ENCODE measurements around the gene GADD45G.

Gene GADD45G

DNA sequence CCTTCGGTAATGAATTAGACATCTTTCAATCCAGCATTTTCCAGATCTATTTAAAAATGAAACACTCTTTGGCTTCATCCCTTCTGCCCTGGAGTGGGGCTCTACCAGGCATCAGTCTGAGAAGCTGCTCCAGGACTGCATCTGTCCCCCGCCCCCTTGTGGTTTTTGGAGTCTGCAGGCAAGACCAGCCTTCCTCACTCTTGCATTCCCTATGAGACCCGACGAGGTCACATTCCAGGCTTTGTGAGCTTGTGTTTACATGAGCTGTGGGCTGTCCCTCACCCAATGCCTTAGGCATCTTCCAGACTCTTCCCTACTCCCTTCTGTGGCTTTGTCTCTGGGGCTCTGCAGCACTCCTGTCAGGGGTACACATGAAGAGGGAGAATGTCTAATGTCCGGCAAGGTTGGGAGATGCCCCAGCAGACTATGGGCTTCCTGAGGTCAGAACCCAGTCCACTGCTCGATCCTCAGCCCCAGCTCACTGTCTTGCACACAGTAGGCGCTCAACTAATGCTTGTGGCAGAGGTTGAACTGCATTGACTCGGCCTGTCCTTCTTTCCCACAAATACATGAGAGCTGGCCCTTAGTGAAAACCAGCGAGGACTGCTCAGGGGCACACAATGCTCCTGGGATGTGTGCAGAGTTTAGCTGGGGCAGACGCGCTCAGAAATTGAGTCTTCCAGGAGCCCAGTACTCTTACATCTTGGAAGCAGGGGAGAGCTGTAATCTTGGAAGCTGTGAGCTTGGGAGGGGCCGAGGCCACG, 11.7 kb upstream of the GADD45G start:
- DNase-seq, result no peak

DNA sequence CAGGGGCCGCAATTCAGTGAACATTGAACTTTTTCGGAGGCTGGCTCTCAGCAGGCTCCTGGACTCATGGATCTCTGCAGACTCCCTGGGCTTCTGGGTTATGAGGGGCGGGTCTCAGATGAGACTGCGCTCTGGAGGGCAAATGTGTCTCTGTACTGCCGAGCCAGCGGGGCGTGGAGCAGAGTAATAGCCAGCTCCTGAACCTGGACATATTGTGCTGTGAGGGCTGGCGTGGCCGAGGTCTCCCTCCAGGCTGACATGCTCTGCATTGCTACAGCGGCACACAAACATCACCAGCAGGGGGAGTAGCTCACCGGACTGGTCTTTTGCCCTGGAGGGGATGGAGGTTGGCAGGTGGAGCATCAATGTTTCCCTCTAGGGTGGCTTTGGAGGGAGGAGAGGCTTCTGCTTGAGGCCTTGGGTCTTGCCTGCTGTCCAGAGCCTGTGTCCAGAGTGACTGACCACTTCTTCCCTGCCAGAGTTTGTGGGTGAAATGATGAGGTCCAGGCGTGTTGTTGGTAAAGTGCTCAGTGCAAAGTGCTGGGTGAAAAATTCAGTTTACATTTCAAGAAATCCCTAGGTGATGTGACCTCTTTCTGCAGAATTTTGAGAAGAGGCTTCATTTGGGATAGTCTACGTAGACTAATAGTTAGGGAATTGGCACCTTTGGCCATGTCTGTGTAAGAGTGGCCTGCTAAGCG, 10.9 kb upstream of the GADD45G start:
- DNase-seq, result peak; percentile 75

- DNase-seq, result no peak
These were observed 9.8 kb upstream of the GADD45G start for GRCh38 chr9:89594811-89595550.

DNA sequence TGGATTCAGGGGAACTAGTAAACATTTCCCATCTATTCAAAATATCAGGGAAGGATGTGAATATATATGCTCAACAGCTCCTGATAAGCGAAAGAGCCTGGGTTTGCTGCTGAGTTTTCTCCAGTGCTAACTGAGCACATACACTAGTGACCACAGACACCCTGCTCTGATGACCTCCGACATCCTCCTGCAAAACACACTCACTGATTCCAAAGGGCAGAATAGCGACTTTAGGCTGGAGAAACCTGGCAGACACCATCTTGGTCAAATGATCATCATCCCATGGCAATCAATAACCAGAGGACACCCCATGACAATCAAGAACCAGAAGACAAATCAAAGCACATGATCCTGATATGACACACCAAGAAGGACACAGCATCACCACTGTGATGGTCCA, 9.2 kb upstream of the GADD45G start:
- DNase-seq, result no peak

DNA sequence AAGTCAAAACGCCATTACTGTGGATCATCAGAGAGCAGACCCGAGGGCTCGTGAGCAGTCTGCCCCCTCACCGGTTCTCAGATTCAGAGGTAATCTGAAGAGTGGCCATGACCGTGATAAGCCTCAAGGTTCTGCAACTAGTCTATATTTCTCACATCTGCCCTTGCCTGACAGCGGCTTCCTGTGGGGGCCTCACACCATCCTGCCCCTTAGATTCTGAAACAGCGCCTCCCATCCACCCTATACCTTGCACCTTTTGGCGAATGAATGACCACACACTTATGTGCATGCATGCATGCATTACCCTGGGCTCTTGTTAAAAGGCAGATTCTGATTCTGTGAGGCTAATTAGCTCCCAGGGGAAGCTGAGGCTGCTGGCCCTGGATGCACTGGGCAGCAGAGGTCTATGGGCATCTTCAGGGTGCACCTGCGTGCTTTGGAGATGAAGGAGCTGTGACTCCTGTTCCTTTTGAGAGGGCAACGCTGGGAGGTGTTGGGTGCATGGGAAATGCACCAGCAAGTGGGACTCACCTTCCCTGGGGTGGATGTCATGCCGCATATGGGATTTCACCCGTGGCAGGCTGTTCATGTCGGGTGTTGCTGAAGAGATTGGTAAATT, 7.8 kb upstream of the GADD45G start:
- DNase-seq, result peak; percentile 2

GRCh38 chr9:89597711-89598362, 7.0 kb upstream of the GADD45G start:
- peak; percentile 61 for DNase-seq

GRCh38 chr9:89598363-89598713, 6.5 kb upstream of the GADD45G start:
- DNase-seq, result no peak

- peak; percentile 1 for DNase-seq
These were observed 5.9 kb upstream of the GADD45G start for GRCh38 chr9:89598926-89599325.

DNA sequence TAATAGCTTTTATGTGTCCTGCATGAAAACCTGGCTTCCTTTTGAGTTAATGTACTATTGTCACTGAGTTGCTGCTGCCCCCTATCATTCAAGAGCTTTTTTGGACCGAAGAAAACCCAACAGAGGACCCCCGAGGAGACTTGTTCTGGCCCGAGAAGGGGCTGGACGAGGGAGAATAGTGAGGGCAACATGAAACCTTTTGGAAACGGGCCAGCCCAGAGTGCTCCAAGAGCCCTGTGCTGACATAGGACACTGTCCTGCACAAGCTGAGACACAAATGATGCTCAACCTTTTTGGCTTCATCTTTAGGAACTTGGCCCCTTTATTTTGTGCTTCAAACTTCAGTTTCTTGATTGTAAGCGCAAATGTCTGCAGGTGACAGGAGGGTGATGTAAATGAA, 4.0 kb upstream of the GADD45G start:
- no peak for DNase-seq

DNA sequence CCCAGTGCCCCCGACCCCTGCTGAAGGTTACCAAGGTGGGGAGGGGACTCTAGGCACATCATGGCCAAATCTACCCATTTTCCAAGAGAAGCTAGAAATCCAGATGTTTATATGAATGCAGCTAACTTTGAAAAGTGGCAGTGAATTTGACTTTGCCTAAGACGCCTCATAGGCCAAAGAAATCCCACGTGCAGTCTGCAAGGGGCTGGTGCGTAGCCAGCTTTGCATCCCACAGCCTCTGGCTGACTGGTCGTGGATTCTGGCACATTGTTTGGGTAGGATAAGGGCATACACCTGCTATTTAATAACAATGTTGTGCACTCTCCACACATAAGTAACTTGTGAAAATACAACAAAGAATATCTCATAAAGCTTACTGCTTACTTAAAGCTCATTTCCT, 3.5 kb upstream of the GADD45G start:
- DNase-seq, result no peak

DNA sequence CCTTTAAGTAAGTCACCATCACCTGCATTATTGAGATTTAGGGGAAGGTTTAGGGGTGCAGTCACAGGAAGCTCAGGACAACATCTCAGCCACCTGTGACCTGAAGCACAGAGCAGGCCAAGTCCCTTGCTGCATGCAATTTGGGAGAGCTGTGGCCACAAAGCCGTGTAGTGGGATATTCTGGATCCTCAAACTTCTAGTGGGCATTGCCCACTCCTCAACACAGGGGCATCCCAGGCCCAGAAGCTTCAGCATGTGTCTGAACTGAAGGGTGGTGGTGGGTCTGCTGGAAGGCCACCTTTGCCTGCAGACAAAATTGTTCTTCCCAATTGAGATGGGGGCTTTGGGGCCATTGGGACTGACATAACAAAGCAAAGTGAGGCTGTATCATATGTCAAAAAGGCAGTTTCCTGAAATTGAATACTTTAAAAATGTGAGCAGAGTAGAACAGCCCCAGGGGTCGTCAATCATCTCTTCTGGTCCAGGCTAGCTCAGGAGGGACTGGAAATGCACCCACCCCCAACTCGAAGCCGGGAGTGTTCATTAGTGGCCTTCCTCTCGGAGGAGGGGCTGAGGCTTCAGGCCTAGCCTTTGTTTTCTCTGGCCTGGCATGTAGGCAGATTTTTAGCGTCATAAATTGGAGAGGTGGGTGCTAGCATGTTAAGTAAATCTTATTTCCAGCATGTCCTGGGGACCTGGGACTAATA, 2.8 kb upstream of the GADD45G start:
- DNase-seq, result no peak

- peak; percentile 92 for DNase-seq
These were observed 1.6 kb upstream of the GADD45G start for GRCh38 chr9:89602978-89603766.

DNA sequence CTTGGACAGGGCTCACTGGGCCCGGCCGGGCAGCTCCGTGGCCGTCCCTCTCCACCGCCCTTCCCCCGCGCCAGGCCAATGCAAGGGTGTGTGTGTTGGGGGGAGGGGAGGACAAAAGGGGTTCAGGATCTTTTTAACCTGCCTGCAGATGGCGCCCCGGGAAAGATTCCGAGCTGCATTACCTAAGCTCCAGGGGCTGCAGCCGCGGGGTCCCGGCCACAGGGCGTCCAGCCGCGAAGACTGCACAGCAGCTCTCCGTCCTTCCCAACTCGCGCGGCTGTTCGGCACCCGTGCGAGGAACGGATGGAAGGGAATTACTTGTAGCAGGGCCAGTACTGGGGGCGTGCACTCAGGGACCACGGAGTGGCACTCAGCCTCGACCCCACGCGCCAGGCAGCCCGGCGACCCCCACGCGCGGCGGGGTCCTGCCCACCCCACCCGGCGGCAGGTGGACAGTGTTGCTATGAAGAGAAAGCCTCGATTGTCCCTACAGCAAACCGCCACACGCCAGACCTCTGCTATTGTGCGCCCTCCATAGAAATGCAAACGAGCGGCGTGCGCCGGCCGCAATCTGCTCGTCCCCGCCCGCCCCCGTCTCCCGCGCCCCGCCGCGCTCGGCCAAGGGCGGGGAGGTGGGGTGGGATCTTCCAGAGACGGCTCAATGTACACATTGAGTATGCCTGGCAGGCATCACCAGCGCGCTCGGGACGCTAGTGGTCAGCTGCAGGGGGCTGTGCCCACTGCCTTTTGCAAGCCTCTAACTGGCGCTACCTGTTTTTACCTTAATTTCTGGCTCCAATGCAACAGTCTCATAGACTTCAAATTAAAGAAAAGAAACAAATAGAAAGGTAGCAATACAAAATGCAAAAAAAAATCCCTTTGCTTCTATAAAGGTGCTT, 796 bp upstream of the GADD45G start:
- DNase-seq, result peak; percentile 24

- DNase-seq, result peak; percentile 68
These were observed 745 bp downstream of the GADD45G start for GRCh38 chr9:89605465-89606048.

DNA sequence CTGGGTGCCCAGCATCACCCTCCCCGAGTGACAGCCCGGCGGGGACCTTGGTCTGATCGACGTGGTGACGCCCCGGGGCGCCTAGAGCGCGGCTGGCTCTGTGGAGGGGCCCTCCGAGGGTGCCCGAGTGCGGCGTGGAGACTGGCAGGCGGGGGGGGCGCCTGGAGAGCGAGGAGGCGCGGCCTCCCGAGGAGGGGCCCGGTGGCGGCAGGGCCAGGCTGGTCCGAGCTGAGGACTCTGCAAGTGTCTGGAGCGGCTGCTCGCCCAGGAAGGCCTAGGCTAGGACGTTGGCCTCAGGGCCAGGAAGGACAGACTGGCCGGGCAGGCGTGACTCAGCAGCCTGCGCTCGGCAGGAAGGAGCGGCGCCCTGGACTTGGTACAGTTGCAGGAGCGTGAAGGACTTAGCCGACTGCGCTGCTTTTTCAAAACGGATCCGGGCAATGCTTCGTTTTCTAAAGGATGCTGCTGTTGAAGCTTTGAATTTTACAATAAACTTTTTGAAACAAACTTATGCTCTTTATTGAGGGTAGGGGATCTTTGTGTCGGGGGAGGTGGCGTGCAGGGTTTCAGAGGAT, 1.3 kb downstream of the GADD45G start:
- DNase-seq, result peak; percentile 34

- DNase-seq, result peak; percentile 57
These were observed 2.0 kb downstream of the GADD45G start for GRCh38 chr9:89606624-89607311.

DNA sequence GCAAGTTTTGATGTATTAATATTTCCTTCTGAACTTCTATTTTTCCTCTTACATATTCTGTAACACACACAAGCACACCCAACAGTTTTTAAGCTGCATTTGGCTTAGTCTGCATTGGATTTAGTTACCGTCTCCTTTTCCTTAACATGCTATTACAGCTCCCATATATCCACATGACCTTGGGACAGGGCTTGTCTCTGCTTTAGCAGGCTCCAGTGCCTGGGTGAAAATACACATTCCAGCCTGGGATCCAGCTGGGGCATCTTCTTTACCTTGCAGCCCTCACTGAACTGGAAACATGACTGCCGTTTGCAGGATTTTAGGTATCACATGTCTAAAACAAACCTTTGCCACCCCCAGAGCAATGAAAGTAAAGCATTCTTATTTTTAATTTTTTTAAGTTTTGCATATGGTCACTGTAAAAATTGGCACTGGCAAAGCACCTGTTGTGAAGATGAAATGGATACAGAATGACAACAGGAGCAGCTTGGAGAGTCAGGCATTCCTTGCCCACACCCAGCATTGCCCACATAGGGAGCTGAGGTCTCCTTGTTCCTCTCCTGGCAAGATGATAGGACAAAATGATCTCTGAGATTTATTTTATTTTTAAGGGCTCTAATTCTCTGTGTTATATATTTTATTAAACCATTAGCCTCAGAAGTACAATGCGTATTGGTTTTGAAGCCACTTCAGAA, 4.0 kb downstream of the GADD45G start:
- no peak for DNase-seq

GRCh38 chr9:89609426-89610006, 4.7 kb downstream of the GADD45G start:
- no peak for DNase-seq
